ES-I3 (cell line): ENCODE measurements around the gene B3GNT8.
"Not testable (repeated sequence)": the region's sequence is repeated elsewhere in the genome, so short reads cannot be mapped to it uniquely, and the experiment has no call there.

Experiments used
- H3K36me3 ChIP-seq: 2 replicates; pipeline ENCODE4 v1.6.1; 2013; ENCODE audit warnings: mild to moderate bottlenecking, low read length, control low read depth, moderate library complexity; ENCODE audit not compliant: insufficient read depth
- H3K4me1 ChIP-seq: 2 replicates; pipeline ENCODE4 v1.6.1; 2013; ENCODE audit warnings: mild to moderate bottlenecking, control low read depth, low read length; ENCODE audit not compliant: insufficient read depth
- H3K9ac ChIP-seq: 2 replicates; pipeline ENCODE4 v1.6.1; 2013; ENCODE audit warnings: low read depth, mild to moderate bottlenecking, low read length, moderate library complexity
- H3K9me3 ChIP-seq: 2 replicates; pipeline ENCODE4 v1.6.1; 2013; ENCODE audit warnings: mild to moderate bottlenecking, low read length, moderate library complexity; ENCODE audit not compliant: control insufficient read depth, insufficient read depth

Gene B3GNT8

DNA sequence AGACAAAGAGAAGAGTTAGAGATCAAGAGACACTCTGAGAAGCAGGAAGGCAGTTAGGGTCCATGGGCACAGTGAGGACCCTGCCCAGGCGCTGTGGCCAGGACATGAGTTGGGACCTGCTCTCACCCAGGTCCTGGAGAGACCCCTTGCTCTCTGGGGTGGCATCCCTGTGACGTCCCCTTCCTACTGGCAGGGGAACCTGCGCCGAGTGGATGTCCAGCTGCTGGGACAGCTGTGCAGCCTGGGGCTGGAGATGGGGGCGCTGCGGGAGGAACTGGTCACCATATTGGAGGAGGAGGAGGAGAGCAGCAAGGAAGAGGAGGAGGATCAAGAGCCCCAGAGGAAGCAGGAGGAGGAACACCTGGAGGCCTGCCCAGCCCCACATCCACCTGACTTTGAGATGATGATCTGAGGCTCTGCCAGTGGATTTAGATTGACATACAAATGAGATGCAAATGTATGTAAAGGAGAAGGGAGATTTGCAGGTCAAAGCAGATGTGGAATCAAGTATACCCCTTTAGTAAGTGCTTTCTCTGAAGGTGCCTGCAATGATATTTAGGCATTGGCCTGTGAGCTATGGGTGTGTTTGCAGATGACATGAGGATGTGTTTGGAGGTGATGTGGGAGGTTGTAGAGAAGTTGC lies 16.8 kb upstream of the B3GNT8 start:
- Histone ChIP-seq H3K9me3 (no peaks in the 10 kb centered on the region), H3K9ac (no peak overlapping the region), H3K36me3 (no peaks in the 10 kb centered on the region)

DNA sequence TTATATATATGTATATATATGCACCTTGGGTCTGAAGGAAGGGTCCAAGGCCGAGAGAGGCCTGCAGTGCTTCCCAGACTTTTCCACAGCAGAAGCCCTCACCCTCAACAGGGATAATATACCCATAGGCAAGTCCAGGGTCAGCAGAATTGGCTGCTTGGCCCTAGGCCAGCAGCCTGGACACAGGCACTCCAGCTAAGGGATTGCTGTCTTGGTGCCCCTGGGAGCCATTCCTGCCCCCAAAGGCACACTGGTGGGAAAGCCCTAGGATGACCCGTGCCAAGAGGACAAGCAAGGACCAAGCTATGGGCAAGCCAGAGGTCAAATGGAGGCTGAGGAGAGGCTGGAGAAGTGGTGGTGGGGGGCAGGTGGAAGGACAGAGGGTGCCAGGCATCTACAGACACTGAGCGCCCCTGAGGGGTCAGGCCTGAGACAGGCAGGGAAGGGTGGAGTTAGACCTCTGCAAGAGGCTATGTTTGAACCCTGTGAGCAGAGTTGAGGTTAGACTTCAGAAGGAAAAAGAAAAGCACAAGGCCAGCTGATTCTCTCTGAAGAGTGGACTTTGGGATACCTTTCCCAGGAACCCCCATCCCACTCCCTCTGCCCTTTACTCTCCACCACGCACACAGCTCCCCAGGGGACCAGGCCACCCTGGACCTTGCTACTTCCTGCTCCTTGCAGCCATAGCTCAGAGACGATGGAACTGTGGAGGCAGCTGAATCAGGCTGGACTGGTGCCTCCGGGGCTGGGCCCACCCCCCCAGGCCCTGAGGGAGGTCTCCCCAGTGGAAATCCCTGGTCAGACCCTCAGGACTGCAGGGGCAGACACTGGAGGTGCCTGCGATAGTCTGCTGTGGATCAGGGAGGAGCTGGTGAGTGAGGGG lies 15.5 kb upstream of the B3GNT8 start, which contains the start of gene ERICH4:
TSS of gene ERICH4 (plus strand) at position 684 of the 883 bp plus-strand sequence. CDS start at position 698, 14 bp downstream.
- H3K4me1 ChIP-seq = 0 out of 2 replicates have a peak, but pooled peaks cover 3% of the 10 kb centered on the region
- no peak within 1 kb of the TSS for H3K9ac ChIP-seq
- no peaks in the 10 kb centered on the region for H3K9me3 ChIP-seq
- peaks cover 3% of the 10 kb centered on the region; the same call in 1 of the 2 replicates for H3K36me3 ChIP-seq

More for the DNA sequence above, 16.8 kb upstream of the B3GNT8 start:
- 0 out of 2 replicates have a peak, but pooled peaks cover 3% of the 10 kb centered on the region for H3K4me1 ChIP-seq

- 0 out of 2 replicates have a peak, but pooled peaks cover 3% of the 10 kb centered on the region for H3K4me1 ChIP-seq
- H3K9me3 ChIP-seq = no peaks in the 10 kb centered on the region
- no peak overlapping the region for H3K9ac ChIP-seq
- H3K36me3 ChIP-seq = peaks cover 3% of the 10 kb centered on the region; the same call in 1 of the 2 replicates
These were observed 14.3 kb upstream of the B3GNT8 start for GRCh38 chr19:41441321-41441945.

- H3K4me1 ChIP-seq = 0 out of 2 replicates have a peak, but pooled peaks cover 3% of the 10 kb centered on the region
These were observed 12.5 kb upstream of the B3GNT8 start, which contains the start of gene DMAC2 for GRCh38 chr19:41439441-41440222. Gene DMAC2 (minus strand): TSS chr19:41439912. CDS start chr19:41439899, 13 bp downstream.

DNA sequence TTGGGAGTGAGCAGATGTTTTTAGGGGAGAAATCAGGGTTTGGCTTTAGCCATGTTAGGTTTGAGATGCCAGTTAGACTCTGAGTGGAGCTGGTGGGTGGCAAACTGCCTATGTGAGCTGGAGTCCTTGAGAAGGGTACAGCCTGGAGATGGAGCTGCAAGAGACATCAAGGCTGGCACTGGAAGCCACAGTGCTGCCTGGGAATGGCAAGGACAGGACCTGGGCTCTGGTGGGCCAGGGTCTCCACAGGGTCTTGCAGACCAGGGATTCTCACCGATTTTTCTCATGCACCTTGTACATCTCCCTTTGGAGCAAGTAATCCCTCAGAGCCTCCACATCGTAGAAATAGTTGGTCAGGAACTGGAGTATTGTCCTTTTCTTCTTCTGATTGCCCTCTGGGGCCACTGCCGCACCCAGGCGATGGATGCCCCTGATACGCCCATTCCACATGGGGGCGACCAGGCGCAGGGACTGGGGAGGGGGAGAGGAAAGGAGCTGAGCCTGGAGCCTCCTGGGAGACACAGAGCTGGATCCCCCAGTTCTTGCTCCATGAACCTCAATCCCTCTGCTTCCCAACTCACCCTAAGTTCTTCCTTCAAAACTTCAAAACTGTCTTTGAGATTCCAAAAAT lies 10.9 kb upstream of the B3GNT8 start:
- no peaks in the 10 kb centered on the region for H3K4me1 ChIP-seq
- H3K9ac ChIP-seq = no peak overlapping the region

More at GRCh38 chr19:41439441-41440222, 12.5 kb upstream of the B3GNT8 start, which contains the start of gene DMAC2:
- Histone ChIP-seq H3K36me3 (peaks cover 3% of the 10 kb centered on the region; the same call in 1 of the 2 replicates), H3K9ac (peak within 1 kb of the TSS; percentile 89), H3K9me3 (no peaks in the 10 kb centered on the region)

GRCh38 chr19:41436674-41436951 lies 9.4 kb upstream of the B3GNT8 start:
- Histone ChIP-seq H3K36me3 (peaks cover 6% of the 10 kb centered on the region; the same call in 1 of the 2 replicates), H3K9ac (no peak overlapping the region), H3K4me1 (no peaks in the 10 kb centered on the region), H3K9me3 (no peaks in the 10 kb centered on the region)

More for the DNA sequence above, 10.9 kb upstream of the B3GNT8 start:
- Histone ChIP-seq H3K9me3 (no peaks in the 10 kb centered on the region), H3K36me3 (peaks cover 3% of the 10 kb centered on the region; the same call in 1 of the 2 replicates)

DNA sequence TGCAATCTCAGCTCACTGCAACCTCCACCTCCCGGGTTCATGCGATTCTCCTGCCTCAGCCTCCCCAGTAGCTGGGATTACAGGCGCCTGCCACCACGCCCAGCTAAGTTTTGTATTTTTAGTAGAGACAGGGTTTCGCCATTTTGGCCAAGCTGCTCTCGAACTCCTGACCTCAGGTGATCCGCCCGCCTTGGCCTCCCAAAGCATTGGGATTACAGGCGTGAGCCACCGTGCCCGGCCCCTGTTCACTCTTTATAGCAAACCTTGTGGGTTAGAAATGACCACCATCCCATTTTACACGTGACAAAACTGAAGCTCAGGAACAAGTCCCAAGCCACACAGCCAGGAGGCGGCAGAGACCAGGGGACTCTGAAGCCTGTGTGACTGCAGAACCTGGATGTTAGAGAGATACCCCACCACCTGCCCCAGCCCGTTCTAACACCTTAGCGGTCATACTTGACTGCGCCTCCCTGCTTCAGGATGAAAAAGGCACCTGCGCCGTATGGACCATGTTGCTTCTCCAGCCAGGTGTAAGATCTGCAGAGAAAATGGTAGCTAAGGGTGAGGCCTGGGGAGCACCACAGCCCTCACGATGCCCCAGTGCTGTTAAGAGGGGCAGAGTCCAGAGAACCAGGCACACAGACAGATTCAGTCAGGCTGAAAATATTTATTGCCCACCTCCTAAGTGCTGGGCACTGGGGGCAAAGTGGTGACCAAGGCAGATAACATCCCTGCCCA lies 8.9 kb upstream of the B3GNT8 start:
- H3K9me3 ChIP-seq = no peaks in the 10 kb centered on the region
- H3K9ac ChIP-seq = no peak overlapping the region
- H3K4me1 ChIP-seq = no peaks in the 10 kb centered on the region
- H3K36me3 ChIP-seq = peaks cover 10% of the 10 kb centered on the region; the same call in 1 of the 2 replicates

GRCh38 chr19:41435376-41435775 lies 8.2 kb upstream of the B3GNT8 start:
- not testable (repeated sequence) for H3K9ac ChIP-seq, H3K9me3 ChIP-seq, H3K4me1 ChIP-seq, H3K36me3 ChIP-seq

DNA sequence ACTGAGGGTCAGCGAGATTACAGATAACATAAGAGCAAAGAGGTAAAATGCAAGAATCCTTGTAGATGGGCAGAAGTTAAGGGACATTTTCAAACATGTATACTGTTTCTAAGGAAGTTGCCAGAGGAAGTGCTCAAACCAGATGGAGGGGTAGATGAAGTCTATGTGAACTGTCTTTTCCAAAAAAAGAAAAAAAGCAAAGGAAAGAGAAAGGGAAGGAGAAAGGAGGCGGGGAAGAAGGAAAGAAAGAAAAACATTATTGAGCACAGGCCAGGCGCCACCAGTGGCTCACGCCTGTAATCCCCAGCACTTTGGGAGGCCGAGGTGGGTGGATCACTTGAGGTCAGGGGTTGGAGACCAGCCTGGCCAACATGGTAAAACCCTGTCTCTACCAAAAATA lies 7.3 kb upstream of the B3GNT8 start:
- no peak overlapping the region for H3K9ac ChIP-seq
- H3K4me1 ChIP-seq = no peaks in the 10 kb centered on the region
- H3K9me3 ChIP-seq = no peaks in the 10 kb centered on the region
- H3K36me3 ChIP-seq = peaks cover 10% of the 10 kb centered on the region; the same call in 1 of the 2 replicates

DNA sequence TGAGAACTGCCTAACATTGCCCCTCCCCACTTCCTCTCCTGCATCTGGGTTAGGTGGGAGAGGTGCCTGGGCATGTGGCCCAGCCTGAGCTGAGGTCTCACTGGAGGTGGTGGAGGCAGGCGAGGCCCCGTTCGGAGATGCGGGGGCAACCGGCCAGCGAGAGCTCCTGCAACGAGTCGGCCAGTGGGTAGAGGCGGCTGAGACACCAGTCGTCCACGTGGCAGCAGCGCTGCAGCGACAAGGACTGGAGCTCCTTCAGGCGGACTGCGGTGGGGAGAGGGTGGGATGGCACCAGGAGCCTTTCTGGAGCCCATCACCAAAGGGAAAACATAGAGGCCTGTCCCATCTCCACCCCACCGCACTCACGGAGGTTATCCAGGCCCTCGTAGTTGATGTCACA lies 6.0 kb upstream of the B3GNT8 start:
- H3K9me3 ChIP-seq = no peaks in the 10 kb centered on the region
- no peak overlapping the region for H3K9ac ChIP-seq
- no peaks in the 10 kb centered on the region for H3K4me1 ChIP-seq
- H3K36me3 ChIP-seq = peaks cover 10% of the 10 kb centered on the region; the same call in 1 of the 2 replicates

- Histone ChIP-seq H3K36me3 (peaks cover 6% of the 10 kb centered on the region; the same call in 1 of the 2 replicates), H3K9ac (no peak overlapping the region)
These were observed 4.5 kb upstream of the B3GNT8 start for GRCh38 chr19:41431426-41432386.

GRCh38 chr19:41430922-41431321 lies 3.7 kb upstream of the B3GNT8 start:
- Histone ChIP-seq H3K9me3 (no peaks in the 10 kb centered on the region), H3K36me3 (peaks cover 6% of the 10 kb centered on the region; the same call in 1 of the 2 replicates), H3K4me1 (peaks cover 3% of the 10 kb centered on the region; the same call in 1 of the 2 replicates), H3K9ac (no peak overlapping the region)

More at GRCh38 chr19:41431426-41432386, 4.5 kb upstream of the B3GNT8 start:
- H3K9me3 ChIP-seq = no peaks in the 10 kb centered on the region
- H3K4me1 ChIP-seq = peaks cover 3% of the 10 kb centered on the region; the same call in 1 of the 2 replicates
